ENCODE results near the gene SLC35A1. TPM values are rescaled to one million over a fixed set of nuclear protein-coding genes. Genes with fewer than 3 reads are reported as not detected.

Gene SLC35A1
- total RNA-seq, 4 donors from 2014 or later, result 8.0 to 43.3 (median 22.7) TPM

DNA sequence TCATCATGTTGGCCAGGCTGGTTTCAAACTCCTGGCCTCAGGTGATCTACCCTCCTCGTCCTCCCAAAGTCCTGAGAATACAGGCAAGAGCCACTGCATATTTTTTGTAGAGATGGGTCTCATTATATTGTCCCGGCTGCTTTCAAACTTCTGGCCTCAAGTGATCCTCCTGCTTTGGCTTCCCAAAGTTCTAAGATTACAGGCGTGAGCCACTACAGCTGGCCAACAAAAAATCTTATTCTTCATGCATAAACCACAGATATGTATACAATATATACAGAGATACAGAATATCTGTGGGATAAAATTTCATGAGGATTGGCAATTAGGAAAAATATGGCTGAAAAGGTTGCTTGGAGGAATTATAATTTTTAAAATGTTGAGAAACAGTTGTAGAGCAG lies 49.9 kb downstream of the SLC35A1 start:
- no peak for DNase-seq
- intact Hi-C loops (cut with DNase I; ENCODE audit: low total_unique reads), result no loop called here
- no peak overlapping the region for H3K4me3 ChIP-seq
- no peaks in the 10 kb centered on the region for H3K9me3 ChIP-seq
- in situ Hi-C loops (cut with MboI; ENCODE audit: low pct_ligation_motif_present in 1 of 4, low pct_unique_long_range_greater_than_20kb in 1 of 4, low sequenced_read_pairs in 3 of 4), result no loop called here
- 95% methylated on average over 3 of the region's 3 CpGs; no CpG with 5 or more reads in 1 of the 2 donors for WGBS, 2 donors (ENCODE audit: low coverage in 1 of 2)
- TF ChIP-seq POLR2AphosphoS5 (IDR thresholded peaks at IDR 0.05) (no peak), EP300 (IDR thresholded peaks at IDR 0.05; ENCODE audit: low read depth) (no peak), POLR2A (IDR thresholded peaks at IDR 0.05) (no peak), CTCF (IDR thresholded peaks at IDR 0.05) (no peak)
- H3K27ac ChIP-seq, result no peak overlapping the region
- no peaks in the 10 kb centered on the region for H3K27me3 ChIP-seq
- no peaks in the 10 kb centered on the region for H3K4me1 ChIP-seq
- H3K36me3 ChIP-seq, result peaks cover 0 to 43% (median 20%) of the 10 kb centered on the region in 4 donors

GRCh38 chr6:87529221-87529620 lies 56.4 kb downstream of the SLC35A1 start:
- H3K27ac ChIP-seq, result no peak overlapping the region
- in situ Hi-C loops (cut with MboI; ENCODE audit: low pct_ligation_motif_present in 1 of 4, low pct_unique_long_range_greater_than_20kb in 1 of 4, low sequenced_read_pairs in 3 of 4) (no loop called here), intact Hi-C loops (cut with DNase I; ENCODE audit: low total_unique reads) (no loop called here)
- no peaks in the 10 kb centered on the region for H3K27me3 ChIP-seq
- WGBS, 2 donors (ENCODE audit: low coverage in 1 of 2), result 100% methylated on average over 1 of the region's 1 CpG
- TF ChIP-seq EP300 (IDR thresholded peaks at IDR 0.05; ENCODE audit: low read depth), result no peak
- no peak for TF ChIP-seq POLR2A (IDR thresholded peaks at IDR 0.05)
- no peak for TF ChIP-seq POLR2AphosphoS5 (IDR thresholded peaks at IDR 0.05)
- no peak for TF ChIP-seq CTCF (IDR thresholded peaks at IDR 0.05)
- no peaks in the 10 kb centered on the region for H3K9me3 ChIP-seq
- H3K36me3 ChIP-seq, result peaks cover 0 to 31% (median 8%) of the 10 kb centered on the region in 4 donors
- no peak for DNase-seq
- H3K4me1 ChIP-seq, result no peaks in the 10 kb centered on the region
- no peak overlapping the region for H3K4me3 ChIP-seq

DNA sequence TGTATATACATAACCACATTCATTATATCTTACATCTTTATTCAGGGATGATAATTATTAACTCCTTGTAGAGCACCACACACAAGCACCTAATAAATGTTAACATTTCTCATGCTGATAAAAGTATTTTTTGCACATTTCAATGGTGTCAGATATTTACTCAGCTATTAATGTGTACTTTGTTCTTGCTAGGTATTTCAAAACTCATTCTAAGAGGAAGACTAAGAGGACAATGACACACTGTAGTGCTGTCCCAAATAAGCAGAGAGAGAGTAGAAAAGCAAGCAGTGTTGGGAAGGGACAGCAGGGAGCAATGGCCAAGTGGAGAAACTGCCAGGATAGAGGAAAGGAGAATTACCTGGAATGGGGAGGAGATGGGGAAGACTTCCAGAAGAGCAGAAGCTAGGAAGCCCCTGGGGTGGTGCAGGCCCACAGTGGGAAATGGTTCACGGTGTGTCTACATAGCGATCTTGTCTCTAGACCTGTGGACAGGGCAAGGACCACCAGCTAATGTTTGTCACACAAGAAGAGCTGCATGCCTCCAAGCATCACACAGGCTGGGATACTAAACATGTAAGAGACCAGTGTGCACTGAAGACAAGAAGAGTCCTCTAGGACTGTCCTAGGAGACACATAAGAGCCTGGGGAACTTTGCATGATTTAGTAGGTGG lies 61.7 kb downstream of the SLC35A1 start:
- TF ChIP-seq EP300 (IDR thresholded peaks at IDR 0.05; ENCODE audit: low read depth) (no peak), POLR2AphosphoS5 (IDR thresholded peaks at IDR 0.05) (no peak), CTCF (IDR thresholded peaks at IDR 0.05) (no peak), POLR2A (IDR thresholded peaks at IDR 0.05) (no peak)
- Histone ChIP-seq H3K27me3 (no peaks in the 10 kb centered on the region), H3K9me3 (no peaks in the 10 kb centered on the region), H3K36me3 (peaks cover 0 to 11% (median 5%) of the 10 kb centered on the region in 4 donors), H3K4me1 (peaks cover 0 to 9% (median 0%) of the 10 kb centered on the region in 4 donors), H3K27ac (no peak overlapping the region), H3K4me3 (no peak overlapping the region)
- WGBS, 2 donors (ENCODE audit: low coverage in 1 of 2), result 89 to 100% methylated on average over 2 of the region's 2 CpGs
- in situ Hi-C loops (cut with MboI; ENCODE audit: low pct_ligation_motif_present in 1 of 4, low pct_unique_long_range_greater_than_20kb in 1 of 4, low sequenced_read_pairs in 3 of 4) (no loop called here), intact Hi-C loops (cut with DNase I; ENCODE audit: low total_unique reads) (no loop called here)
- DNase-seq, result no peak

- Histone ChIP-seq H3K36me3 (peaks cover 0 to 19% (median 5%) of the 10 kb centered on the region in 4 donors), H3K4me3 (no peak overlapping the region), H3K27ac (no peak overlapping the region), H3K4me1 (peaks cover 0 to 9% (median 0%) of the 10 kb centered on the region in 4 donors), H3K27me3 (no peaks in the 10 kb centered on the region), H3K9me3 (no peaks in the 10 kb centered on the region)
- TF ChIP-seq CTCF (IDR thresholded peaks at IDR 0.05) (no peak), POLR2A (IDR thresholded peaks at IDR 0.05) (no peak), POLR2AphosphoS5 (IDR thresholded peaks at IDR 0.05) (no peak), EP300 (IDR thresholded peaks at IDR 0.05; ENCODE audit: low read depth) (no peak)
- WGBS, 2 donors (ENCODE audit: low coverage in 1 of 2), result 97 to 100% methylated on average over 1 of the region's 1 CpG
- intact Hi-C loops (cut with DNase I; ENCODE audit: low total_unique reads) (no loop called here), in situ Hi-C loops (cut with MboI; ENCODE audit: low pct_ligation_motif_present in 1 of 4, low pct_unique_long_range_greater_than_20kb in 1 of 4, low sequenced_read_pairs in 3 of 4) (no loop called here)
- no peak for DNase-seq
These were observed 65.9 kb downstream of the SLC35A1 start for GRCh38 chr6:87538510-87539260.

All from transverse colon (tissue), 4 donors.